B cell (primary cell): ENCODE data around the gene CAMK1. TPM values are rescaled to one million over a fixed set of nuclear protein-coding genes. Genes with fewer than 3 reads are reported as not detected.

Experiments used
- ATAC-seq: fragments of 200-7000 bp; cut with Tn5 transposase; one replicate; pipeline ENCODE4 v1.10.0; 2021; ENCODE audit warnings: low read depth, mild to moderate bottlenecking, moderate number of reproducible peaks, moderate library complexity
- CTCF ChIA-PET: fragments of 350-600 bp; sonication (Branson Sonifier 250); formaldehyde crosslinking; loops from one replicate; lab custom pipeline; 2021; ENCODE audit warnings: antibody characterized with exemption, inconsistent platforms; lab: Charles Lee
- POLR2A ChIA-PET: fragments of 350-600 bp; sonication (Branson Sonifier 250); formaldehyde crosslinking; loops from one replicate; lab custom pipeline; 2021; ENCODE audit warnings: antibody characterized with exemption; lab: Charles Lee
- DNase-seq: peaks from one replicate; pipeline ENCODE4 v3.0.0; 2013
- H2AFZ ChIP-seq: 2 replicates; pipeline ENCODE4 v1.6.1; 2012; ENCODE audit warnings: mild to moderate bottlenecking, low read depth, low read length; ENCODE audit not compliant: insufficient read depth, poor library complexity, severe bottlenecking
- H3K27ac ChIP-seq, 2 donors: 1 replicate in 1 of 2; 2 replicates in 1 of 2; pipeline ENCODE4 v1.5.1; 2012 to 2013; ENCODE audit warnings: low read length in 2 of 2, mild to moderate bottlenecking in 2 of 2, moderate library complexity in 1 of 2
- H3K27me3 ChIP-seq, 4 experiments: fragments of 200-600 bp in 1 of 4; sonication (generic) in 1 of 4; replicated peaks in 1 of 4; 1 replicate in 2 of 4; 2 replicates in 2 of 4; pipeline versions ENCODE4 v1.6.1 to v1.7.0; 2013 to 2016; ENCODE audit warnings: low read length in 3 of 4, mild to moderate bottlenecking in 2 of 4, mixed read lengths in 1 of 4, moderate library complexity in 1 of 4; ENCODE audit not compliant: insufficient read depth in 4 of 4, control insufficient read depth in 3 of 4; ENCODE audit errors: control extremely low read depth in 1 of 4
- H3K36me3 ChIP-seq, 2 experiments: replicated peaks in 1 of 2; 1 replicate in 1 of 2; 2 replicates in 1 of 2; pipeline versions ENCODE4 v1.6.1 to v1.7.1; 2013; ENCODE audit warnings: low read length in 1 of 2; ENCODE audit not compliant: insufficient read depth in 2 of 2, control insufficient read depth in 1 of 2; ENCODE audit errors: control extremely low read depth in 1 of 2, extremely low read depth in 1 of 2
- H3K4me1 ChIP-seq, 2 donors: fragments of 200-600 bp in 1 of 2; sonication (generic) in 1 of 2; 1 replicate in 1 of 2; 2 replicates in 1 of 2; pipeline versions ENCODE4 v1.5.1 to v1.6.1; 2013 to 2017; ENCODE audit warnings: low read length in 2 of 2; ENCODE audit not compliant: control insufficient read depth in 2 of 2, insufficient read depth in 2 of 2
- H3K4me2 ChIP-seq: replicated peaks from 2 replicates; pipeline ENCODE3; 2012; ENCODE audit warnings: mild to moderate bottlenecking, low read depth, low read length; ENCODE audit not compliant: poor library complexity, severe bottlenecking
- H3K4me3 ChIP-seq, 5 experiments: fragments of 200-600 bp in 1 of 5; sonication (generic) in 1 of 5; 1 replicate in 3 of 5; 2 replicates in 2 of 5; pipeline versions ENCODE4 v1.5.1 to v1.7.0; 2011 to 2016; ENCODE audit warnings: low read length in 4 of 5, mild to moderate bottlenecking in 4 of 5, low read depth in 2 of 5, control low read depth in 1 of 5, moderate library complexity in 1 of 5; ENCODE audit not compliant: insufficient read depth in 1 of 5; ENCODE audit errors: control extremely low read depth in 1 of 5, extremely low read depth in 1 of 5
- H3K79me2 ChIP-seq: fragments of 200-600 bp; sonication (generic); one replicate; pipeline ENCODE4 v1.6.0; 2016; ENCODE audit warnings: low read length; ENCODE audit not compliant: control insufficient read depth, insufficient read depth
- H3K9ac ChIP-seq: fragments of 200-600 bp; sonication (generic); 2 replicates; pipeline ENCODE4 v1.6.1; 2017; ENCODE audit warnings: mild to moderate bottlenecking, low read length, moderate library complexity
- H3K9me3 ChIP-seq, 3 donors: one replicate each; pipeline versions ENCODE4 v1.6.1 to v1.7.1; 2013; ENCODE audit warnings: low read length in 2 of 3; ENCODE audit not compliant: control insufficient read depth in 2 of 3, insufficient read depth in 1 of 3; ENCODE audit errors: control extremely low read depth in 1 of 3
- H4K20me1 ChIP-seq: 2 replicates; pipeline ENCODE4 v1.6.0; 2012; ENCODE audit warnings: mild to moderate bottlenecking, low read length; ENCODE audit not compliant: insufficient read depth, control insufficient read depth, poor library complexity, severe bottlenecking
- H3K27ac Mint-ChIP-seq: one replicate; pipeline ENCODE4 v1.8.0; 2021; ENCODE audit warnings: mixed read lengths
- H3K27me3 Mint-ChIP-seq: one replicate; pipeline ENCODE4 v1.8.0; 2021; ENCODE audit warnings: mixed read lengths
- H3K4me1 Mint-ChIP-seq: one replicate; pipeline ENCODE4 v1.8.0; 2021; ENCODE audit warnings: mixed read lengths
- H3K4me3 Mint-ChIP-seq: one replicate; pipeline ENCODE4 v1.8.0; 2021; ENCODE audit warnings: mixed read lengths
- H3K9me3 Mint-ChIP-seq: one replicate; pipeline ENCODE4 v1.8.0; 2022; ENCODE audit warnings: mixed read lengths; ENCODE audit not compliant: insufficient read depth
- CTCF ChIP-seq: fragments of 200-600 bp; IDR thresholded peaks from one replicate; pipeline ENCODE4 v1.8.0; 2022; ENCODE audit warnings: antibody characterized with exemption, mild to moderate bottlenecking
- EZH2 ChIP-seq: IDR thresholded peaks from 2 replicates; pipeline ENCODE4 v1.6.1; 2012; ENCODE audit warnings: borderline replicate concordance, low read depth, mild to moderate bottlenecking, moderate library complexity, low read length; ENCODE audit not compliant: insufficient read depth, poor library complexity, severe bottlenecking
- WGBS: methylation state at CpG from one replicate; pipeline ENCODE4 v1.1.5; 2013; ENCODE audit warnings: missing lambda C conversion rate; ENCODE audit not compliant: insufficient coverage; 5-methylcytosine and 5-hydroxymethylcytosine counted together
- intact Hi-C: fragments of 100-400 bp; cut with micrococcal nuclease; formaldehyde crosslinking; loops from one replicate; pipeline ENCODE4 v1.10.0; 2022
- polyA plus RNA-seq: library from polyadenylated mRNA; depleted of rRNA; stranded (reverse); fragments of >200 nt; gene quantifications from 2 replicates; pipeline ENCODE4 v1.2.3, GENCODE V29; 2012
- total RNA-seq, 2 donors: library from RNA; stranded (reverse); fragments of 120-200 nt in 1 of 2; gene quantifications; 1 replicate in 1 of 2; 2 replicates in 1 of 2; pipeline versions ENCODE4 v1.2.3 to v1.2.4, GENCODE V29; 2013 to 2022

The CAMK1 gene
- total and polyA plus RNA-seq, 2 donors (not counting 1 experiment from before 2014, with no cell fraction given): 0.57 to 0.82 TPM

GRCh38 chr3:9715764-9716437, 53.8 kb downstream of the CAMK1 start:
- Mint-ChIP-seq H3K4me3 (no peak overlapping the region), H3K9me3 (no peaks in the 10 kb centered on the region), H3K27ac (no peak overlapping the region), H3K27me3 (peaks cover 27% of the 10 kb centered on the region), H3K4me1 (peaks cover 6% of the 10 kb centered on the region)
- no peak overlapping the region for H3K27ac ChIP-seq
- H3K9me3 ChIP-seq: no peaks in the 10 kb centered on the region
- no peaks in the 10 kb centered on the region for H3K36me3 ChIP-seq
- DNase-seq: no peak
- no peak overlapping the region for H3K9ac ChIP-seq
- no peak for ATAC-seq
- no peak overlapping the region for H2AFZ ChIP-seq
- H3K4me3 ChIP-seq: no peak overlapping the region
- no peaks in the 10 kb centered on the region for H4K20me1 ChIP-seq
- 28% methylated on average over 2 of the region's 6 CpGs for WGBS
- H3K27me3 ChIP-seq: peaks cover 0 to 4% (median 2%) of the 10 kb centered on the region in 4 experiments
- intact Hi-C loops: no loop called here
- H3K4me2 ChIP-seq: no peak overlapping the region
- TF ChIP-seq EZH2: no peak
- no peaks in the 10 kb centered on the region for H3K79me2 ChIP-seq
- POLR2A ChIA-PET: interaction anchor here (0.6 kb wide), 1 partner anchor 195 kb away, joined by 3 read pairs; no protein-coding TSS in a partner anchor
- peaks cover 1 to 3% of the 10 kb centered on the region in 2 donors for H3K4me1 ChIP-seq
- CTCF ChIA-PET: interaction anchor here (0.6 to 1.5 kb wide), 3 partner anchors 11 to 174 kb away, joined by 3 read pairs; no protein-coding TSS in a partner anchor

- CTCF ChIA-PET: no interaction called here
Measured at GRCh38 chr3:9715136-9715535, 54.6 kb downstream of the CAMK1 start.

More at GRCh38 chr3:9715136-9715535, 54.6 kb downstream of the CAMK1 start:
- H3K4me3 Mint-ChIP-seq: no peak overlapping the region
- H3K9me3 Mint-ChIP-seq: no peaks in the 10 kb centered on the region
- H3K79me2 ChIP-seq: no peaks in the 10 kb centered on the region
- H3K27me3 ChIP-seq: peaks cover 0 to 4% (median 2%) of the 10 kb centered on the region in 4 experiments
- no peak overlapping the region for H2AFZ ChIP-seq
- no peaks in the 10 kb centered on the region for H3K4me1 ChIP-seq
- no peak for ATAC-seq
- H3K9me3 ChIP-seq: no peaks in the 10 kb centered on the region
- intact Hi-C loops: no loop called here
- peaks cover 35% of the 10 kb centered on the region for H3K27me3 Mint-ChIP-seq
- no peak overlapping the region for H3K27ac Mint-ChIP-seq
- no peak for DNase-seq
- no peaks in the 10 kb centered on the region for H4K20me1 ChIP-seq
- H3K4me3 ChIP-seq: no peak overlapping the region
- POLR2A ChIA-PET: no interaction called here
- H3K9ac ChIP-seq: no peak overlapping the region
- peaks cover 3% of the 10 kb centered on the region for H3K4me1 Mint-ChIP-seq
- H3K36me3 ChIP-seq: no peaks in the 10 kb centered on the region
- WGBS: 30% methylated on average over 3 of the region's 4 CpGs
- no peak overlapping the region for H3K4me2 ChIP-seq
- H3K27ac ChIP-seq: no peak overlapping the region
- TF ChIP-seq CTCF (no peak), EZH2 (no peak)
